Activated T-cell treated with anti-CD3 and anti-CD28 coated beads, Interleukin-2, amount 50 U/mL, for 4 hours (primary cell): ENCODE measurements around the gene LRRC10B. TPM values are rescaled to one million over a fixed set of nuclear protein-coding genes. Genes with fewer than 3 reads are reported as not detected.
A peak's percentile ranks its signal among the peaks of the same experiment; 100 is the strongest.
"Not testable (repeated sequence)": the region's sequence is repeated elsewhere in the genome, so short reads cannot be mapped to it uniquely, and the experiment has no call there.

Experiments used
- ATAC-seq, 2 donors: fragments of 200-7000 bp; cut with Tn5 transposase; one replicate each; pipeline ENCODE4 v1.10.0; 2021
- DNase-seq: peaks from one replicate; pipeline ENCODE4 v3.0.0-alpha.2; 2020
- H3K27me3 Mint-ChIP-seq: one replicate; pipeline ENCODE4 v1.8.0; 2021; ENCODE audit warnings: low read depth, mixed read lengths
- H3K36me3 Mint-ChIP-seq: one replicate; pipeline ENCODE4 v1.8.0; 2022; ENCODE audit warnings: mixed read lengths; ENCODE audit not compliant: insufficient read depth
- H3K4me1 Mint-ChIP-seq: one replicate; pipeline ENCODE4 v1.8.0; 2021; ENCODE audit warnings: low read depth, mixed read lengths
- H3K4me3 Mint-ChIP-seq: one replicate; pipeline ENCODE4 v1.8.0; 2021; ENCODE audit warnings: mild to moderate bottlenecking, moderate library complexity, mixed read lengths
- H3K9me3 Mint-ChIP-seq: one replicate; pipeline ENCODE4 v1.8.0; 2021; ENCODE audit warnings: mixed read lengths
- total RNA-seq, 3 donors: library from RNA; stranded (reverse); gene quantifications; one replicate each; pipeline ENCODE4 v1.2.1, GENCODE V29; 2021

LRRC10B gene
- total RNA-seq = not detected

- Mint-ChIP-seq H3K9me3 (no peaks in the 10 kb centered on the region), H3K36me3 (no peaks in the 10 kb centered on the region), H3K27me3 (peaks cover 51% of the 10 kb centered on the region), H3K4me1 (peaks cover 8% of the 10 kb centered on the region), H3K4me3 (peak within 1 kb of the TSS; percentile 42)
- ATAC-seq (peak; percentile 61 to 62), DNase-seq (peak; percentile 15)
These were observed at the start of gene LRRC10B for GRCh38 chr11:61507962-61508861. Gene LRRC10B (plus strand): TSS chr11:61508749. CDS start chr11:61508999, 250 bp downstream.

- no peaks in the 10 kb centered on the region for H3K27me3 Mint-ChIP-seq
- H3K4me3 Mint-ChIP-seq = no peak overlapping the region
- H3K36me3 Mint-ChIP-seq = peaks cover 20% of the 10 kb centered on the region
- no peaks in the 10 kb centered on the region for H3K9me3 Mint-ChIP-seq
- ATAC-seq (no peak), DNase-seq (no peak)
- no peaks in the 10 kb centered on the region for H3K4me1 Mint-ChIP-seq
These were observed 48.1 kb upstream of the LRRC10B start for GRCh38 chr11:61460474-61460881.

GRCh38 chr11:61460986-61461385 lies 47.6 kb upstream of the LRRC10B start:
- no peak for ATAC-seq
- no peak for DNase-seq
- Mint-ChIP-seq H3K27me3 (no peaks in the 10 kb centered on the region), H3K36me3 (peaks cover 16% of the 10 kb centered on the region), H3K9me3 (no peaks in the 10 kb centered on the region), H3K4me3 (no peak overlapping the region), H3K4me1 (no peaks in the 10 kb centered on the region)

- H3K36me3 Mint-ChIP-seq = peaks cover 20% of the 10 kb centered on the region
- not testable (repeated sequence) for H3K4me3 Mint-ChIP-seq
These were observed 40.9 kb upstream of the LRRC10B start for GRCh38 chr11:61467602-61468001.

GRCh38 chr11:61468002-61468401 lies 40.5 kb upstream of the LRRC10B start:
- no peaks in the 10 kb centered on the region for H3K9me3 Mint-ChIP-seq
- ATAC-seq (no peak), DNase-seq (no peak)
- peaks cover 23% of the 10 kb centered on the region for H3K36me3 Mint-ChIP-seq
- no peaks in the 10 kb centered on the region for H3K4me1 Mint-ChIP-seq
- no peaks in the 10 kb centered on the region for H3K27me3 Mint-ChIP-seq
- H3K4me3 Mint-ChIP-seq = no peak overlapping the region

More at GRCh38 chr11:61467602-61468001, 40.9 kb upstream of the LRRC10B start:
- not testable (repeated sequence) for H3K4me1 Mint-ChIP-seq, DNase-seq, H3K9me3 Mint-ChIP-seq, H3K27me3 Mint-ChIP-seq, ATAC-seq

GRCh38 chr11:61472282-61472681 lies 36.3 kb upstream of the LRRC10B start:
- Mint-ChIP-seq H3K9me3 (no peaks in the 10 kb centered on the region), H3K36me3 (peaks cover 29% of the 10 kb centered on the region), H3K4me3 (no peak overlapping the region), H3K4me1 (peaks cover 2% of the 10 kb centered on the region), H3K27me3 (no peaks in the 10 kb centered on the region)
- no peak for ATAC-seq
- DNase-seq = no peak

- Mint-ChIP-seq H3K4me3 (no peak overlapping the region), H3K36me3 (peaks cover 25% of the 10 kb centered on the region), H3K9me3 (no peaks in the 10 kb centered on the region), H3K4me1 (peaks cover 3% of the 10 kb centered on the region), H3K27me3 (no peaks in the 10 kb centered on the region)
- DNase-seq = no peak
- ATAC-seq = no peak
These were observed 35.7 kb upstream of the LRRC10B start for GRCh38 chr11:61472868-61473267.

GRCh38 chr11:61473370-61474012 lies 35.1 kb upstream of the LRRC10B start:
- no peaks in the 10 kb centered on the region for H3K9me3 Mint-ChIP-seq
- peaks cover 7% of the 10 kb centered on the region for H3K4me1 Mint-ChIP-seq
- DNase-seq (no peak), ATAC-seq (no peak)
- no peaks in the 10 kb centered on the region for H3K27me3 Mint-ChIP-seq
- no peak overlapping the region for H3K4me3 Mint-ChIP-seq
- H3K36me3 Mint-ChIP-seq = peaks cover 19% of the 10 kb centered on the region

- H3K4me1 Mint-ChIP-seq = peaks cover 7% of the 10 kb centered on the region
- peaks cover 17% of the 10 kb centered on the region for H3K36me3 Mint-ChIP-seq
- DNase-seq (no peak), ATAC-seq (no peak)
- H3K27me3 Mint-ChIP-seq = no peaks in the 10 kb centered on the region
- no peaks in the 10 kb centered on the region for H3K9me3 Mint-ChIP-seq
- no peak overlapping the region for H3K4me3 Mint-ChIP-seq
These were observed 34.4 kb upstream of the LRRC10B start for GRCh38 chr11:61474013-61474643.

GRCh38 chr11:61475433-61475832 lies 33.1 kb upstream of the LRRC10B start:
- Mint-ChIP-seq H3K36me3 (peaks cover 17% of the 10 kb centered on the region), H3K4me3 (no peak overlapping the region), H3K27me3 (peaks cover 1% of the 10 kb centered on the region), H3K4me1 (peaks cover 7% of the 10 kb centered on the region), H3K9me3 (no peaks in the 10 kb centered on the region)
- ATAC-seq (no peak), DNase-seq (no peak)

GRCh38 chr11:61476371-61476770 lies 32.2 kb upstream of the LRRC10B start:
- ATAC-seq = no peak
- Mint-ChIP-seq H3K27me3 (peaks cover 1% of the 10 kb centered on the region), H3K36me3 (peaks cover 10% of the 10 kb centered on the region), H3K4me1 (peaks cover 7% of the 10 kb centered on the region), H3K4me3 (no peak overlapping the region), H3K9me3 (no peaks in the 10 kb centered on the region)
- no peak for DNase-seq

- Mint-ChIP-seq H3K4me3 (no peak overlapping the region), H3K9me3 (no peaks in the 10 kb centered on the region), H3K27me3 (peaks cover 3% of the 10 kb centered on the region), H3K4me1 (peaks cover 7% of the 10 kb centered on the region), H3K36me3 (peaks cover 10% of the 10 kb centered on the region)
- ATAC-seq (no peak), DNase-seq (no peak)
These were observed 31.4 kb upstream of the LRRC10B start for GRCh38 chr11:61477126-61477525.

GRCh38 chr11:61477727-61478148 lies 30.8 kb upstream of the LRRC10B start:
- ATAC-seq (peak; percentile 48 to 67), DNase-seq (peak; percentile 51)
- no peaks in the 10 kb centered on the region for H3K9me3 Mint-ChIP-seq
- peaks cover 3% of the 10 kb centered on the region for H3K27me3 Mint-ChIP-seq
- H3K36me3 Mint-ChIP-seq = peaks cover 8% of the 10 kb centered on the region
- no peak overlapping the region for H3K4me3 Mint-ChIP-seq
- peaks cover 7% of the 10 kb centered on the region for H3K4me1 Mint-ChIP-seq

- not testable (repeated sequence) for H3K27me3 Mint-ChIP-seq, H3K9me3 Mint-ChIP-seq, DNase-seq, ATAC-seq, H3K4me3 Mint-ChIP-seq, H3K36me3 Mint-ChIP-seq, H3K4me1 Mint-ChIP-seq
These were observed 29.0 kb upstream of the LRRC10B start for GRCh38 chr11:61479360-61480058.
